Heart right ventricle (tissue), 16 donors: ENCODE data around the gene SHISAL1. TPM values are rescaled to one million over a fixed set of nuclear protein-coding genes. Genes with fewer than 3 reads are reported as not detected.
"Not testable (repeated sequence)": the region's sequence is repeated elsewhere in the genome, so short reads cannot be mapped to it uniquely, and the experiment has no call there.

Experiments used
- ATAC-seq, 8 donors: fragments of 200-7000 bp; cut with Tn5 transposase; one replicate each; pipeline ENCODE4 v1.9.1; 2020; ENCODE audit warnings: mild to moderate bottlenecking in 8 of 8, moderate library complexity in 8 of 8, moderate number of reproducible peaks in 1 of 8
- DNase-seq, 2 donors: peaks; one replicate each; pipeline ENCODE4 v3.0.0-alpha.2; 2020
- H3K27ac ChIP-seq, 10 donors: fragments of 200-600 bp; sonication (generic) in 2 of 10; one replicate each; pipeline versions ENCODE4 v1.5.0 to v1.8.0; 2020 to 2022; ENCODE audit warnings: mild to moderate bottlenecking in 3 of 10
- H3K27me3 ChIP-seq, 7 donors: fragments of 200-600 bp; one replicate each; pipeline ENCODE4 v1.8.0; 2021 to 2022; ENCODE audit warnings: mild to moderate bottlenecking in 2 of 7
- H3K36me3 ChIP-seq, 9 donors: fragments of 200-600 bp; sonication (generic) in 1 of 9; one replicate each; pipeline versions ENCODE4 v1.5.0 to v1.8.0; 2020 to 2022; ENCODE audit warnings: mild to moderate bottlenecking in 2 of 9
- H3K4me1 ChIP-seq, 9 donors: fragments of 200-600 bp; sonication (generic) in 1 of 9; one replicate each; pipeline versions ENCODE4 v1.5.0 to v1.8.0; 2020 to 2022; ENCODE audit warnings: mild to moderate bottlenecking in 4 of 9
- H3K4me3 ChIP-seq, 10 donors: fragments of 200-600 bp; sonication (generic) in 2 of 10; one replicate each; pipeline versions ENCODE4 v1.5.0 to v1.8.0; 2020 to 2022; ENCODE audit warnings: mild to moderate bottlenecking in 7 of 10, moderate library complexity in 2 of 10
- H3K9me3 ChIP-seq, 11 donors: fragments of 200-600 bp in 10 of 11; sonication (generic) in 2 of 11; one replicate each; pipeline versions ENCODE4 v1.5.0 to v1.8.0; 2013 to 2022; ENCODE audit warnings: mild to moderate bottlenecking in 2 of 11, control low read depth in 1 of 11, moderate library complexity in 1 of 11
- WGBS, 2 donors: extraction: QIAGEN DNeasy Blood & Tissue Kit; methylation state at CpG; one replicate each; pipeline ENCODE4 v1.1.7; 2013; ENCODE audit warnings: inconsistent platforms in 1 of 2; 5-methylcytosine and 5-hydroxymethylcytosine counted together
- intact Hi-C, 10 donors: fragments of 100-400 bp; cut with DNase I; formaldehyde crosslinking; loops; one replicate each; pipeline versions ENCODE4 v1.11.1 to v1.14.2; 2022
- polyA plus RNA-seq, 2 donors: library from polyadenylated mRNA; stranded (reverse); fragments of 200-250 nt; gene quantifications; one replicate each; pipeline ENCODE4 v1.2.3, GENCODE V29; 2013
- total RNA-seq, 10 donors: library from RNA; stranded (reverse); fragmentation: NEBNext Ultra II Directional in 3 of 10; extraction: Animal tissue kit (Norgen Biotek cat#: 25700) in 3 of 10; gene quantifications; one replicate each; pipeline versions ENCODE4 v1.2.1 to v1.2.4, GENCODE V29; 2021 to 2023
- TF ChIP-seq, protein P1 (sequence below), 9 donors: fragments of 200-600 bp; sonication (generic) in 2 of 9; IDR thresholded peaks; one replicate each; pipeline versions ENCODE4 v1.5.0 to v1.8.0; 2021 to 2022; ENCODE audit warnings: antibody characterized with exemption in 9 of 9, mild to moderate bottlenecking in 5 of 9, moderate library complexity in 1 of 9
- donor health status: Arrhythmogenic right ventricular cardiomyopathy.
- donor health status: ischemic (EF 13 %, LVEDD 7.1; RV severe dilation, severe dysfunction).
- donor health status: healthy with polysubstance abuse.
- donor health status: DM: no; HTN: yes; CAD: no.
- donor health status: DM: no; HTN: no; CAD: no.
- donor health status: ischemic (EF 25% LVEDD 6.9; RV normal size, moderate dysfunction).
- donor health status: ischemic (EF 25% LVEDD 5.7; RV mildly dilated, moderate dysfunction).
- donor health status: healthy.
- donor health status: DM: yes; HTN: yes; CAD: no.
- donor health status: Ischemic cardiomyopathy.
- donor health status: ischemic (EF 35%, LVEDD 5.7; RV mildly dilated, moderate dysfunction).
- donor health status: nonischemic (EF 11% LVEDD 7.7; RV severe dilation, severe dysfunction).
- donor health status: DM: yes; HTN: yes; CAD: no.
- donor health status: PGD.
- donor health status: ischemic (EF 29% LVEDD 5.4; RV normal size, mild dysfunction).
- donor health status: nonischemic (EF 23%, LVEDD 6.1; RV moderate dilation, normal function).

The SHISAL1 gene
- total and polyA plus RNA-seq, 12 donors: 0.15 to 1.7 (median 0.63) TPM

DNA sequence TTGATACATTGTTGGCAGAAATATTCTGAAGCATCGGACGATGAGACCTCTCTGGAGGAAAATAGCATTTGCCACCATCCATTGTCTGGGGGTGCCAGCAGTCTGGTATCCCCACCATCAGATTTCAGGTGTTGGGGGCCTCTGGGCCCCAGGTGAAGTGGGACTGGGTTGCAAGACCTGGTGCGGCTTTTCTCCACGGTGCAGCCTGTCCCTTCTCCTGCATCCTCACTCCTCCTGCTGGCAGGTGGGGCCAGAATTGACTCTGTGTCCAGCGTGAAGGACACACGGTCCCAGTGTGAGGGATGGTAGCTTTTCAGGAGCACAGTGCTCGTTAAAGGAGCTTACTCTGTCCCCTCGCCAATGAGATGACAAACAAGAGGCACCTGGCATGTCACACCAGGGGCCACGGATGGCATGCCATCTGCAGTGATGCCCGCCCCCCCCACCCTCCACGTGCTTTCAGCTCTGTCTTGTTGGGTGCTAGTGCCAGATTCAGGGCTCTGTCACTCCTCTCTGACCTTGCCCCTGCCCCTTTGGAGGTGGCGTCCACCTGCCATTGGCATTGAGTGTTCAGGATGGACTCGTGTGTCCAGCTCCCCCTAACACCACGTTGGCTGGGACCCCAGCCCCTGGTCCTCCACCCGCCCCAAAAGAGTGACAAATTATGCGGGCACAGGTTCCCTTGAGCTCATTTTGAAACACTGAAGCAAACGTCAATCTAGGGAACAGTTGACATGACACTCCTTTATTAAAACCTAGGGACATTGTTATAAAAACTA lies 69.6 kb downstream of the SHISAL1 start:
- DNase-seq: no peak
- TF ChIP-seq, protein P1, sequence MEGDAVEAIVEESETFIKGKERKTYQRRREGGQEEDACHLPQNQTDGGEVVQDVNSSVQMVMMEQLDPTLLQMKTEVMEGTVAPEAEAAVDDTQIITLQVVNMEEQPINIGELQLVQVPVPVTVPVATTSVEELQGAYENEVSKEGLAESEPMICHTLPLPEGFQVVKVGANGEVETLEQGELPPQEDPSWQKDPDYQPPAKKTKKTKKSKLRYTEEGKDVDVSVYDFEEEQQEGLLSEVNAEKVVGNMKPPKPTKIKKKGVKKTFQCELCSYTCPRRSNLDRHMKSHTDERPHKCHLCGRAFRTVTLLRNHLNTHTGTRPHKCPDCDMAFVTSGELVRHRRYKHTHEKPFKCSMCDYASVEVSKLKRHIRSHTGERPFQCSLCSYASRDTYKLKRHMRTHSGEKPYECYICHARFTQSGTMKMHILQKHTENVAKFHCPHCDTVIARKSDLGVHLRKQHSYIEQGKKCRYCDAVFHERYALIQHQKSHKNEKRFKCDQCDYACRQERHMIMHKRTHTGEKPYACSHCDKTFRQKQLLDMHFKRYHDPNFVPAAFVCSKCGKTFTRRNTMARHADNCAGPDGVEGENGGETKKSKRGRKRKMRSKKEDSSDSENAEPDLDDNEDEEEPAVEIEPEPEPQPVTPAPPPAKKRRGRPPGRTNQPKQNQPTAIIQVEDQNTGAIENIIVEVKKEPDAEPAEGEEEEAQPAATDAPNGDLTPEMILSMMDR (IDR thresholded peaks at IDR 0.05): no peak
- Histone ChIP-seq H3K4me3 (no peak overlapping the region), H3K4me1 (peaks cover 0 to 5% (median 0%) of the 10 kb centered on the region in 9 donors), H3K9me3 (peaks cover 0 to 9% (median 0%) of the 10 kb centered on the region in 11 donors), H3K27me3 (peaks cover 0 to 14% (median 5%) of the 10 kb centered on the region in 7 donors), H3K36me3 (no peaks in the 10 kb centered on the region), H3K27ac (no peak overlapping the region)
- no peak for ATAC-seq
- WGBS, 2 donors: 77 to 79% methylated on average over 17 of the region's 17 CpGs
- intact Hi-C loops: no loop called here

- intact Hi-C loops, H3K27ac ChIP-seq: not testable (repeated sequence)
- 87 to 89% methylated on average over 3 of the region's 3 CpGs for WGBS, 2 donors
Measured at GRCh38 chr22:44241121-44241520, 71.6 kb downstream of the SHISAL1 start.

GRCh38 chr22:44237290-44237689 lies 75.5 kb downstream of the SHISAL1 start:
- intact Hi-C loops: loop anchor here in 1 of 10 donors (5.0 kb wide), 1 partner anchor 335 kb away; no protein-coding TSS in a partner anchor
- H3K4me3 ChIP-seq: no peak overlapping the region
- TF ChIP-seq, protein P1 (IDR thresholded peaks at IDR 0.05): no peak
- DNase-seq: no peak
- ATAC-seq: no peak
- no peak overlapping the region for H3K27ac ChIP-seq
- no peaks in the 10 kb centered on the region for H3K4me1 ChIP-seq
- no peaks in the 10 kb centered on the region for H3K36me3 ChIP-seq
- peaks cover 0 to 5% (median 0%) of the 10 kb centered on the region in 7 donors for H3K27me3 ChIP-seq
- H3K9me3 ChIP-seq: peaks cover 0 to 23% (median 0%) of the 10 kb centered on the region in 11 donors

More at GRCh38 chr22:44241121-44241520, 71.6 kb downstream of the SHISAL1 start:
- not testable (repeated sequence) for H3K4me1 ChIP-seq, H3K36me3 ChIP-seq, DNase-seq, ATAC-seq, H3K4me3 ChIP-seq
- Histone ChIP-seq H3K27me3 (peaks cover 0 to 14% (median 5%) of the 10 kb centered on the region in 7 donors), H3K9me3 (peaks cover 0 to 23% (median 0%) of the 10 kb centered on the region in 11 donors)

GRCh38 chr22:44234372-44234771 lies 78.4 kb downstream of the SHISAL1 start:
- H3K4me1 ChIP-seq, DNase-seq, intact Hi-C loops, ATAC-seq, H3K27ac ChIP-seq, H3K4me3 ChIP-seq, H3K36me3 ChIP-seq, H3K27me3 ChIP-seq: not testable (repeated sequence)
- H3K9me3 ChIP-seq: peaks cover 0 to 28% (median 3%) of the 10 kb centered on the region in 11 donors
- WGBS, 2 donors: 92 to 94% methylated on average over 12 of the region's 12 CpGs

DNA sequence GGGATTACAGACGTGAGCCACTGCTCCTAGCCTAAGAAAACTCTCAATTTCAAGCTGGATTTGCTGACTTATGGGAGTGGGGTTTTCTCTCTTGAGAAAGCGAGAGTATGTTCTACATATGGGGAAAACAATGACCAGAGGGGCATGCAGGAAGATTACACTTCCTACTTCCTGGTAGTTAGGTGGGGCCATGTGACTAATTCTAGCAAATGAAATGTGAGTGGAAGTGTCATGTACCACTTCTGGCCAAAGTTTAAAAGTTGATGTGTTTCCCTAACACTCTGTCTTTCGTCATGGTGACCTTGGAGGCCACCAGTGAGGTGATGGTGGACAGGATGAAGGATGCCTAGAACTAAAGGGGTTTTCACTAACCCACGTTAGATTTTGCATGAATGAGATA lies 81.5 kb downstream of the SHISAL1 start:
- TF ChIP-seq, protein P1 (IDR thresholded peaks at IDR 0.05): no peak
- Histone ChIP-seq H3K27me3 (peaks cover 0 to 4% (median 0%) of the 10 kb centered on the region in 7 donors), H3K27ac (no peak overlapping the region), H3K4me1 (no peaks in the 10 kb centered on the region), H3K9me3 (peaks cover 0 to 27% (median 17%) of the 10 kb centered on the region in 11 donors), H3K4me3 (no peak overlapping the region), H3K36me3 (no peaks in the 10 kb centered on the region)
- ATAC-seq (no peak), DNase-seq (no peak)
- WGBS, 2 donors: 78 to 81% methylated on average over 4 of the region's 4 CpGs
- intact Hi-C loops: no loop called here
